ENCODE measurements around the gene POGLUT2. TPM values are rescaled to one million over a fixed set of nuclear protein-coding genes. Genes with fewer than 3 reads are reported as not detected.

The POGLUT2 gene
- total RNA-seq, 1 donor from 2014 or later: 28.5 TPM

DNA sequence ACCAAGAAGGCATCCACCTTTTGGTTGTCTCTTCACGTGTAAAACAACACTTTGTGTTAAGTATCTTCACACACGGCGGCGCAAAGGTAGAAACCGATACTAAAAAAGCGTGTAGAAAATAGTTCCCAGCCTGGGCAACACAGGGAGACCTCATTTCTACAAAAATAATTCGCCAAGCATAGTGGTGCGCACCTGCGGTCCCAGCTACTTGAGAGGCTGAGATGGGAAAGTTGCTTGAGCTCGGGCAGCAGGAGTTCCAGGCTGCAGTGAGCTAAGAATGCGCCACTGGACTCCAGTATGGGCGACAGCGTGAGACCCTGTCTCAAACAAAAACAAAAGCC is 46.5 kb upstream of the POGLUT2 start:
- no peaks in the 10 kb centered on the region for H3K9me3 Mint-ChIP-seq
- TF ChIP-seq, protein P1, sequence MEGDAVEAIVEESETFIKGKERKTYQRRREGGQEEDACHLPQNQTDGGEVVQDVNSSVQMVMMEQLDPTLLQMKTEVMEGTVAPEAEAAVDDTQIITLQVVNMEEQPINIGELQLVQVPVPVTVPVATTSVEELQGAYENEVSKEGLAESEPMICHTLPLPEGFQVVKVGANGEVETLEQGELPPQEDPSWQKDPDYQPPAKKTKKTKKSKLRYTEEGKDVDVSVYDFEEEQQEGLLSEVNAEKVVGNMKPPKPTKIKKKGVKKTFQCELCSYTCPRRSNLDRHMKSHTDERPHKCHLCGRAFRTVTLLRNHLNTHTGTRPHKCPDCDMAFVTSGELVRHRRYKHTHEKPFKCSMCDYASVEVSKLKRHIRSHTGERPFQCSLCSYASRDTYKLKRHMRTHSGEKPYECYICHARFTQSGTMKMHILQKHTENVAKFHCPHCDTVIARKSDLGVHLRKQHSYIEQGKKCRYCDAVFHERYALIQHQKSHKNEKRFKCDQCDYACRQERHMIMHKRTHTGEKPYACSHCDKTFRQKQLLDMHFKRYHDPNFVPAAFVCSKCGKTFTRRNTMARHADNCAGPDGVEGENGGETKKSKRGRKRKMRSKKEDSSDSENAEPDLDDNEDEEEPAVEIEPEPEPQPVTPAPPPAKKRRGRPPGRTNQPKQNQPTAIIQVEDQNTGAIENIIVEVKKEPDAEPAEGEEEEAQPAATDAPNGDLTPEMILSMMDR (conservative IDR thresholded peaks at IDR 0.05): no peak
- H3K4me1 Mint-ChIP-seq (ENCODE audit: unreplicated experiment): peaks cover 12% of the 10 kb centered on the region
- peak overlapping the region; percentile 96 for H3K4me3 Mint-ChIP-seq
- H3K27me3 Mint-ChIP-seq: no peaks in the 10 kb centered on the region
- DNase-seq (ENCODE audit: extremely low spot score, unreplicated experiment): no peak
- H3K36me3 Mint-ChIP-seq: no peaks in the 10 kb centered on the region
- H3K27ac Mint-ChIP-seq: peak overlapping the region; percentile 93

DNA sequence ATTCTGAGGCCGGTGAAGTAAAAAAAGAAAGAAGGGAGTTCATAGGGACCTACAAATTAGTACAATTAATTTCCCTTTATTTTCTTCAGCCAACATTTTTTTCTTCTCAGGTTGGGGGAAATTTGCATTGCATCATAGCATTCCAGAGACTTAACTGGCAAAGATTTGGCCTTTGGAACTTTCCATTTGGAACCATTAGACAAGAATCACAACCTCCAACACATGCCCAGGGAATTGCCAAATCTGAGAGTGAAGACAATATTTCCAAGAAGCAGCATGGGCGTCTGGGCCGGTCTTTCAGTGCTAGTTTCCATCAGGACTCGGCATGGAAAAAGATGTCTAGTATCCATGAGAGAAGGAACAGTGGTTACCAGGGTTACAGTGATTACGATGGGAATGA is 40.7 kb upstream of the POGLUT2 start:
- Mint-ChIP-seq H3K27ac (no peak overlapping the region), H3K4me1 (ENCODE audit: unreplicated experiment) (no peaks in the 10 kb centered on the region), H3K27me3 (no peaks in the 10 kb centered on the region), H3K4me3 (no peak overlapping the region), H3K36me3 (peaks cover 7% of the 10 kb centered on the region), H3K9me3 (no peaks in the 10 kb centered on the region)
- TF ChIP-seq, protein P1 (conservative IDR thresholded peaks at IDR 0.05): no peak
- no peak for DNase-seq (ENCODE audit: extremely low spot score, unreplicated experiment)

DNA sequence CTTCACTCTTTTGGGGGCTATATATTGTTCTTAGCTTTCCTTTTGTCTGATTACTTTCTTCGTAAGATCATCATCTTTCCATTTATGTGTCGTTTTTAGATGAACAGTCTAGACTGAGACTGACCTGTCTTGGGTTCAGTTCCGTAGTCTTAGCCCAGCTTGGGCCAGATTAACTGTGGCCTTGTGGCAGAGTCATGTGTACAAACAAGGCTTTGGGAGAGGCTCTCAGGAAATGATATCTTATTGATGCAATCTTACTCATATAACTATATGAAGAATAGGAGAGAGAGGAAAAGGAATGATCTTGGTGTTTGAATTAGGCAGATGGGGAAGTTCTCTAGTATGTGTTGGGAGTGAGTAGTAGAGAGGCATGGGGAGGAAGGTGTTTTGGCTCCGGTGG is 40.2 kb upstream of the POGLUT2 start:
- H3K4me1 Mint-ChIP-seq (ENCODE audit: unreplicated experiment): no peaks in the 10 kb centered on the region
- H3K4me3 Mint-ChIP-seq: no peak overlapping the region
- TF ChIP-seq, protein P1 (conservative IDR thresholded peaks at IDR 0.05): no peak
- H3K27ac Mint-ChIP-seq: no peak overlapping the region
- no peaks in the 10 kb centered on the region for H3K9me3 Mint-ChIP-seq
- peaks cover 9% of the 10 kb centered on the region for H3K36me3 Mint-ChIP-seq
- H3K27me3 Mint-ChIP-seq: no peaks in the 10 kb centered on the region
- no peak for DNase-seq (ENCODE audit: extremely low spot score, unreplicated experiment)

DNA sequence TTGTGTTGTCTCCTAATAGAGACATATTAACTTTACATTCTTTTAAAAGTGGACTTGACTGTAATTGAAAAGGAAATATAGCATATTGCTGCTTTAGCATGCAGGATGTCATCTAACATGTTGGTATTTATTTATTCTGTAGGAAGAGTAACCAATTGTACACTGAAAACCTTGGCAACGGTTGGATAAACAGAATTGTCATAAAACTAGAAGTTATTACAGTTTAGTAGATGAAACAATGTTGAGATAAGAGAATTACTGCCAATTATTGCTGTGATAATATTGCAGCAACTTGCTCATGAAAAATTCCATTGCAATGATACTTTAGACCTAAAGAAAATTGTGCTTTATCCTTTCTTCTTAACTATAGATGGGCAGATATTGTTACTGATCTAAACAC is 39.5 kb upstream of the POGLUT2 start:
- H3K27me3 Mint-ChIP-seq: no peaks in the 10 kb centered on the region
- H3K36me3 Mint-ChIP-seq: peaks cover 9% of the 10 kb centered on the region
- H3K9me3 Mint-ChIP-seq: no peaks in the 10 kb centered on the region
- H3K4me1 Mint-ChIP-seq (ENCODE audit: unreplicated experiment): no peaks in the 10 kb centered on the region
- no peak overlapping the region for H3K4me3 Mint-ChIP-seq
- no peak overlapping the region for H3K27ac Mint-ChIP-seq
- TF ChIP-seq, protein P1 (conservative IDR thresholded peaks at IDR 0.05): no peak
- DNase-seq (ENCODE audit: extremely low spot score, unreplicated experiment): no peak

DNA sequence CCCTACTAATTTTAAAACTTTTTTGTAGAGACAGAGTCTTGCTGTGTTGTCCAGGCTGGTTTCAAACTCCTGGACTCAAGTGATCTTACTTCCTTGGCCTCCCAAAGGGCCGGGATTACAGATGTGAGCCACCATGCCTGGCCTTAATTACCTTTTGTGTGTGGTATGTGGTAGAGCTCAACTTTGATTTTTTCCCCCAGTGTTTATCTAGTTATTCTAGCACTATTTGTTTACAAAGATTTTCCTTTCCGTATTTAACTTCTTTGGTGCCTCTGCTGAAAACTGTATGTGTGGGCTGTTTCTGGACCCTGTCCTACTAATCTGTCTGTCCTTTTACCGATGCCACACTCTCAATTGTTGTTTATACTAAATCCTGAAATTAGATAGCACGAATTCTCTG is 37.7 kb upstream of the POGLUT2 start:
- no peak overlapping the region for H3K27ac Mint-ChIP-seq
- H3K9me3 Mint-ChIP-seq: no peaks in the 10 kb centered on the region
- no peak overlapping the region for H3K4me3 Mint-ChIP-seq
- DNase-seq (ENCODE audit: extremely low spot score, unreplicated experiment): no peak
- H3K4me1 Mint-ChIP-seq (ENCODE audit: unreplicated experiment): no peaks in the 10 kb centered on the region
- H3K27me3 Mint-ChIP-seq: no peaks in the 10 kb centered on the region
- H3K36me3 Mint-ChIP-seq: peaks cover 9% of the 10 kb centered on the region
- TF ChIP-seq, protein P1 (conservative IDR thresholded peaks at IDR 0.05): no peak

DNA sequence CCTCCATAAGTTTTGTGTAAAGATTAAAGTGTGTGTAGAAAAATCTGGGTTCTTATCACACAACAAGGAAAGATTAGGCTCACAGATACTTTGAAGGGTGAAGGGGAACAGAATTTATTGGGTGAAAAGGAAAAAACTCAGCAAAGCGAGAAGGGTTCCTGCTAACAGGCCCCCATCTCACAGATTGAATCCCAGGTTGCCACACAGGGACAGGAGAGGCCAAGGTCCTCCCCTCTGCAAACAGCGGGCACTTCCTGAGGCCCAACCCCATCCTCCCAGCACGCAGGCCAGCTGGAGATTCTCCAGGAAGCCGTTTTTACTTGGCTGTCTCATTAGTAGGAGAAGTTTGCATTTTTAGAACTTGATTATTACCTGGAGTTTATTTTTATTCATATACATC is 31.9 kb upstream of the POGLUT2 start:
- no peaks in the 10 kb centered on the region for H3K4me1 Mint-ChIP-seq (ENCODE audit: unreplicated experiment)
- TF ChIP-seq, protein P1 (conservative IDR thresholded peaks at IDR 0.05): no peak
- H3K27ac Mint-ChIP-seq: no peak overlapping the region
- peaks cover 9% of the 10 kb centered on the region for H3K36me3 Mint-ChIP-seq
- no peak for DNase-seq (ENCODE audit: extremely low spot score, unreplicated experiment)
- H3K9me3 Mint-ChIP-seq: no peaks in the 10 kb centered on the region
- H3K4me3 Mint-ChIP-seq: no peak overlapping the region
- H3K27me3 Mint-ChIP-seq: no peaks in the 10 kb centered on the region

All from type B pancreatic cell (in vitro differentiated cells).